H54 (cell line): ENCODE data around the gene ATP6V0A4.
"Not testable (repeated sequence)": the region's sequence is repeated elsewhere in the genome, so short reads cannot be mapped to it uniquely, and the experiment has no call there.

Experiments used
- DNase-seq: peaks from one replicate; pipeline ENCODE4 v3.0.0; 2011; ENCODE audit warnings: low spot score, mixed read lengths; ENCODE audit not compliant: insufficient read length
- FAIRE-seq: peaks from 3 replicates; lab custom pipeline; 2011; peaks lifted over from hg19 to GRCh38; lab: Jason Lieb, UNC
- POLR2A ChIP-seq: IDR thresholded peaks from 2 replicates; pipeline ENCODE4 v1.6.1; 2011; ENCODE audit warnings: low read depth, mild to moderate bottlenecking, low read length

ATP6V0A4 gene

GRCh38 chr7:138695106-138695505 is 102.9 kb downstream of the ATP6V0A4 start:
- no peak for TF ChIP-seq POLR2A
- FAIRE-seq (no peak), DNase-seq (no peak)

DNA sequence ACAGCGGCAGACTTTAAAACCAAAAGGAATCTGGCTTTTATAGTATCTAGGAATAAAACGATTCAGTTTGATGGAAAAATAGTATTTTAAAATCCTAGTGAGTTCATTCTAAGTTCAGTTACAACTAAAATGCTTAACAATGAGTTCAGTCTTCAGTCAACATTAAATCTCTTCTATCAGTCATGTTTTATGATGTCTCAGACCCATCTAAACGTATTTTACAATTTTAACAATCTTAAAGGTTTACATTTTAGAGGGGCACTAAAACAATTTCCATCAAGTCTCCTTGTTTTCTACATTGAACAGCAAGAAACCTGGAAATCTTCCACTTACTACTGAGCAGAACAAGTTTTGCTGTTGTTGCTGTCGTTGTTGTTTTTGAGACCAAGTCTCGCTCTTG is 106.8 kb downstream of the ATP6V0A4 start:
- no peak for DNase-seq
- no peak for TF ChIP-seq POLR2A
- FAIRE-seq = no peak

- no peak for TF ChIP-seq POLR2A
- DNase-seq (no peak), FAIRE-seq (no peak)
These were observed 107.5 kb downstream of the ATP6V0A4 start for GRCh38 chr7:138690495-138690894.

- not testable (repeated sequence) for FAIRE-seq
These were observed 110.0 kb downstream of the ATP6V0A4 start for GRCh38 chr7:138688037-138688436.

GRCh38 chr7:138684340-138684739 is 113.7 kb downstream of the ATP6V0A4 start:
- TF ChIP-seq POLR2A = no peak
- FAIRE-seq (no peak), DNase-seq (no peak)

More at GRCh38 chr7:138688037-138688436, 110.0 kb downstream of the ATP6V0A4 start:
- not testable (repeated sequence) for DNase-seq

DNA sequence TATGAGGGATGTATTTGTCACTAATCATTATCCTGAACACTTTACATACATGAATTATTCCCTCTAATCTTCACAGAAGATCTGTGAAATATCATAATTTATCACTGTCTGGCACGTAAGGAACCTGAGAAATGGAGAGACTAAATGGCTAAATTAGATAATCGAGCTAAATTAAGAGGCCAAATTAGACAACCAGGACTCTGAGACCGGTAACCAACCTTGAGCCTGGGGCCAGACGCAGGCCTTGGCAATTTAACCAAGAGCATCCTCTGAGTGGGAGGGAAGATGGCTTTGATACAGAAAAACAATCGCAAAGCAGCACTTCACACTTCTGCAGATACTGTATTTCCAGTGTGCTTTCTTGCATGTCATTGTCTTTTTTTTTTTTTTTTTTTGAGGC is 118.2 kb downstream of the ATP6V0A4 start:
- TF ChIP-seq POLR2A = no peak
- no peak for FAIRE-seq
- DNase-seq = no peak

DNA sequence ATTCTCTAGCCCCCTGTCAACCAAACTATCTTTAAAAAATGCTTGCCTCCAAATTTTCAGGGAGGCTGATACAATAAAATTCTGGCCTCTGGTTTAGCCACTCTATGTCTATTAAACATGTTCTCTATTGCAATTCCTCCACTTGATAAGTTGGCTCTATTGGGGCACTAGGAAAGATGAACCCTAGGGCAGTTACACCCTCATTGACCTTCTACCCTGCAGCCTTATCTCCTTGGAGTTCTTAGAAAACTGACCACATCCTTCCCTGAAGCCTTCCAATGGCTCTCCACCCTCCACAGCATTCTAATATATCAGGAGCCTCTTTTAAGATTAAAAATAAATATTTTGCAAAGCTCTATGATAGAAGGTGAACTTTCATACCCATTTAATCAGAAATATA is 127.4 kb downstream of the ATP6V0A4 start:
- FAIRE-seq (no peak), DNase-seq (no peak)
- no peak for TF ChIP-seq POLR2A

DNA sequence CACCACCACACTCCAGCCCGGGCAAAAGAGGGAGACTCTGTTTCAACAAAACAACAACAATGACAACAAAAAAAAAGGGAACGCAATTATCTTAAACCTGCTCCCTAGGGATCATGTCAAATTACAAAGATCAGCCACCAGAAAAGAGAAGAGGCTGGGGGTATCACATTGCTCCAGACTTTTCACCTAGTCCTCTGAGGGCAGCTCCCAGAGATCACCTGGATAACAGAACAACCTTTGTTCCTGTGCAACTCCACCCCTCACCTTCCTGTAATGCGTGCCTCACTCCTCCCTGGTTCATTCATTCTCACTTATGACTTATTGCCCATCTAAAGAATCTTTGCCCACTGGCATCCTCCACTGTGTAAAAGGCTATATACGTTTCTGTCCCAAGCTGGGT is 128.6 kb downstream of the ATP6V0A4 start:
- no peak for DNase-seq
- no peak for FAIRE-seq
- TF ChIP-seq POLR2A = no peak

DNA sequence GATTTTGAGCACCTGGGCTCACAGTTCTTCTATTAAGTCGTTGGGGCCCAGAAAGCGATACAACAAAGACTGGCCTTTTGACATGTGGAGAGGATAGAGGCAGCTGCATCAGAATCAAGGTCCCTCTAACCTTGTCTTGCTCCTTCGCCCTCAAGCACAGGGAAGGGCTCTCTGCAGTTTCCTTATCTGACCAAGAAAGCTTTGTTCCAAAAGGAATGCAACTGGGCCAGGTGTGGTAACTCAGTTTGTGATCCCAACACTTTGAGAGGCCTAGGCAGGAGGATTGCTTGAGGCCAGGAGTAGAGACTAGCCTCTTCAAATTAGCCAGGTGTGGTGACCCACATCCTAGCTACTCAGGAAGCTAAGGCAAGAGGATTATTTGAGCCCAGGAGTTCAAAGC is 129.1 kb downstream of the ATP6V0A4 start:
- DNase-seq (no peak), FAIRE-seq (no peak)
- TF ChIP-seq POLR2A = no peak

DNA sequence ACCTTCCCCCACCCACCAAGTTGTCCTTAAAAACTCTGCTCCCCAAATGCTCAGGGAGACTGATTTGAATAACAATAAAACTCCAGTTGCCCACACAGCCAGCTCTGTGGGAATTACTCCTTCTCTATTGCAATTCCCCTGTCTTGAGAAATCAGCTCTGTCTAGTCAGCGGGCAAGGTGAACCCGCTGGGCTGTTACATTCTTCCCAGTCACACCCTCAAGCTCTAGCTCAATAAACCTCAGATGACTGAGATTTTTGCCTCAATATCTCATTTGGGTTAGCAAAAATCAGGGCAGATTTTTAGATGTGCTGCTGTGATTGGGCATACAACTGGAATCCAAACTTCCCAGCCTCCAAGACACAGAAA is 129.8 kb downstream of the ATP6V0A4 start:
- FAIRE-seq (no peak), DNase-seq (no peak)
- TF ChIP-seq POLR2A = no peak

- FAIRE-seq = no peak
- DNase-seq = no peak
- no peak for TF ChIP-seq POLR2A
These were observed 130.3 kb downstream of the ATP6V0A4 start for GRCh38 chr7:138667535-138668228.

- TF ChIP-seq POLR2A = no peak
- no peak for FAIRE-seq
- no peak for DNase-seq
These were observed 131.6 kb downstream of the ATP6V0A4 start for GRCh38 chr7:138666385-138666784.

- no peak for TF ChIP-seq POLR2A
- no peak for DNase-seq
- no peak for FAIRE-seq
These were observed 132.3 kb downstream of the ATP6V0A4 start for GRCh38 chr7:138665669-138666140.

- DNase-seq (no peak), FAIRE-seq (no peak)
- TF ChIP-seq POLR2A = no peak
These were observed 132.7 kb downstream of the ATP6V0A4 start for GRCh38 chr7:138665249-138665648.

- FAIRE-seq (no peak), DNase-seq (no peak)
- TF ChIP-seq POLR2A = no peak
These were observed 134.0 kb downstream of the ATP6V0A4 start for GRCh38 chr7:138663725-138664710.
